Ureter (tissue), 1 donor: ENCODE results near the gene GAS6. TPM values are rescaled to one million over a fixed set of nuclear protein-coding genes. Genes with fewer than 3 reads are reported as not detected.
A peak's percentile ranks its signal among the peaks of the same experiment; 100 is the strongest.
"Not testable (repeated sequence)": the region's sequence is repeated elsewhere in the genome, so short reads cannot be mapped to it uniquely, and the experiment has no call there.

ENCODE experiments used
- DNase-seq: peaks from one replicate; pipeline ENCODE4 v3.0.0-alpha.2; 2020; ENCODE audit warnings: low spot score
- total RNA-seq: library from RNA; stranded (reverse); gene quantifications from one replicate; pipeline ENCODE4 v1.2.4, GENCODE V29; 2023
- donor health status: DM: yes; HTN: yes; CAD: no.

Gene GAS6
- total RNA-seq, 1 donor from 2014 or later, result 68.1 TPM

- DNase-seq, result not testable (repeated sequence)
Observed at GRCh38 chr13:113867913-113868312, 4.0 kb upstream of the GAS6 start.

DNA sequence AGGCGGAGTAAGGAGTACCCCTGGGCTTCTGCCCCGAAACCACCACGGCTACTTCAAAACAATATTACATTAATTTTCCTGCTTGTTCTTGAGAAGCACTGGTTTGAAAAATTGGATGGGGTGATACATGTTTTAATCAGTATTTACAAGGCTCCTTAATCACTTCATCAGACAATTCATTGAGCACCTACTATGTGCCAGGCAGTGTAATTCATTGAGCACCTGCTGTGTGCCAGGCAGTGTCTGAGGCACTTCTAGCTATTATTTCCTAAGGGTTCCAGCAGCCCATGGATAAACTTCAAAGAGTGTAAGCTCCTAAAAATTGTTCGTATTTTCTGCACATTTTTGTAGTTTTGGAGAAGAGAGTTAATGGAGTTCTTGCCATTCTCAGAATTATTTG is 1.6 kb upstream of the GAS6 start:
- no peak for DNase-seq

DNA sequence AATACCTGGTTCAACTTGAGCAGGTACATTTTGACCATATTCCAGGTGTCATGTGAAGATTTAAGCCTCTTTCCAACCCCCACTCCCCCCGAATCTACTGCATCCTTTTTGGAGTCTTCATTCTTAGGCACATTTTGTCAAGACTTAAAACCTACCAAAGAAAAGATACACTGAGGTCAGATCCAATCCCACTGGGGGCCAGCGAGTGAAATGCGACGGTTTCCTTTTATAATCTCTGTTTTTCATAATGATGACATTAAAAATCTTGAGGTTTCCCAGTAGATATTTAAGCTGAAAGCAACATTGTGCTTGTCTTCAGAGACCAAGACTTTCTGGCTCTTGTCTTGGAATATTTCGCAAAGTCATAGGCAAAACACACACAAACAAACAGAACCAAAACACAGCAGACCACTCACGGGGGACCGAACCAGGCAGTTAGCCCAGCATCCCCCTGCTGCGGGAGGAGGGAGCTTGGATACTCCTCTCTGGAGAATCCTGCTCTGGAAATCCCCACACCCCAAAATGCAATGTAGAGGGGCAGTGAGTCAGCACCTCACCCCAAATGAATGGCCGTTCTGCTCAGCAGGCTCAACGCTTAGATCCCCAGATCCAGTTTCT is 506 bp upstream of the GAS6 start:
- DNase-seq, result peak; percentile 39

- DNase-seq, result peak; percentile 73
Observed at GRCh38 chr13:113862931-113863523, 849 bp downstream of the GAS6 start.

DNA sequence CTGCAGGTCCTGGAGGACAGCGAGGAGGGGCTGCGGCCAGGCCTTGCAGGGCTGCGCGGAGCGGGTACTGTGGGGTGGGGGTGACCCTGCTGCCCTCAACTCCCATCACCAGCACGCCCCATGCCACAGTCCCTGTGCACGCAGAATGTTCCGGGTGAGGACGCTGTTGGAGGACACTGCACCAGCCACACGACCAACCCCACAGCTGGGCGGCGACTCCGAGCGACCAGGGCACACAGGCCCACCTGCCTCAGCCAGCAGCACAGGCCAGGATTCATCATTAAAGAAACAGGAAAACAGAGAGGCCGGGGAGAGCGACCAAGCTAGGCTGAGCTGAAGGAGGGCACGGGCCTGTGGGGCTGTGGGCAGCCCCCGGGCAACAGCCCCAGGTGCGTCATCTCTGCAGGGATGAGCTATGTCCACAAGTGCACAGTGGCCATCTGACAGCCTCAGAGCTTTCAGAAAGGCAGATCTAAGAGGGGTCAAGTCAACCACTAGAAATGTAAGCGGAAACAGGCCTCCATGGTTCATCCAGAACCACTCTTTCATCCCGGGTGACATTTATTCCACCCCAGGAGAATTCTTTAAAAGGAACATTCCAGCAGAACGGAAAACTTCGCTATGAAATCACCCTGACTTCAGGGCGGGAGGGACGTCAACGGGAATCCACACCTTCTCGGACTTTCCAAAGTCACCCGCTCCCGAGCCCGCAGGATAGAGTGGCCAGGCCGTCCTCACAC is 1.5 kb downstream of the GAS6 start:
- peak; percentile 45 for DNase-seq

DNA sequence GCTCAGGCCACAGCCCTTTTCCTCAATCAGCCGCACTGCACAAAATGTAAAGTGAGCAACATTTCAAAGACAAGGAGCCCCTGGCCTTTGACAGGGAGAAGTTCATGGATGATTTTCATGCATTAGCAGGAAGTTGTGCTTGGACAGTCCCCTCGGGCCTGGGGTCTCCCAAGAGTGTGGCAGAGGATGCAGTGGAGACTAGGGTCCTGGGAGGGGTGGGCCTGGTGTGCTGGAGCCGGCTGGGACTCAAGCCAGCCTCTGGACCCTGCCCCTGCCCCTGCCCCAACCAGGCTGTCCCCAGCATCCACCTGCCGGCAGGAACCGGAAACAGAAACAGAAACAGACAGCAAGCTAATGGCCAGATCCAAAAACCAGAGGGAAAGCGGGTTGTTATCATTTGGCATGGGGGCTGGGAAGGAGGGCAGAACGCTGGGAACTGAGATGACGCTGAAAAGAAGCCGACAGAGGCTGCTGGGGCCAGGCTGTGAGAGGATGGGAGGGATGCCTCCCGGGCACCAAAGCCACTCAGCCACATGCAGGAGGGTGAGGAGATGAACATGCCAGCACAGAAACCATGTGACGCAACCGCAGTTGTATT is 2.3 kb downstream of the GAS6 start:
- DNase-seq, result peak; percentile 39

GRCh38 chr13:113860665-113861432 is 3.0 kb downstream of the GAS6 start:
- peak; percentile 48 for DNase-seq

DNA sequence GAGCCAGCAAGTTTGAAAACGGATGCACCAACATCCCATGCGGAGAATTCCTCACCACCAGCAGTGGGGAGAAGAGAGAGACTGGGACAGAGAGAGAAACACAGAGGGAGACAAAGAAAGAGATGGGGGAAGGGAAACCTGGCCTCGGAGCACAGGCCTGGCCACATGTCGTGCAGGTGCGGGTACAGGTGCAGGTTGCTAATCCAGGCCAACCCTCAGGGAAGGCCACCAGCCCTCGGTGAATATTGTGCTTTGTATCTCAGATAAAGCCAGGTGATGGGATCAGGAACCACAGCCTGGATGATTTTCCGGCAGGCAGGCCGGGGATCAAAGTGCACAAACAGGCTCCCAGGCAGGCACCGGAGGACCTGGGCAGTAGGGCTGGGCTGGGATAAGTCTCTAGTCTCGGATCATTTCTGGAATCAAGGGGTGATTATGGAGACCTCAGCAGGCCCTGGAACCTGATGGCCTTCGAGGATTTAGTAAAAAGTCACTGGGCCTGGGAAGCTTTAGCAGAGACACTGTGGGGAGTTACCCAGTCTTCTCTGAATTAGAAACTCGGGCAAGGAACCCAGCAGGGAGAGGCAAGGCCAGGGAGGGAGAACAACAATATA is 3.7 kb downstream of the GAS6 start:
- peak; percentile 39 for DNase-seq

DNA sequence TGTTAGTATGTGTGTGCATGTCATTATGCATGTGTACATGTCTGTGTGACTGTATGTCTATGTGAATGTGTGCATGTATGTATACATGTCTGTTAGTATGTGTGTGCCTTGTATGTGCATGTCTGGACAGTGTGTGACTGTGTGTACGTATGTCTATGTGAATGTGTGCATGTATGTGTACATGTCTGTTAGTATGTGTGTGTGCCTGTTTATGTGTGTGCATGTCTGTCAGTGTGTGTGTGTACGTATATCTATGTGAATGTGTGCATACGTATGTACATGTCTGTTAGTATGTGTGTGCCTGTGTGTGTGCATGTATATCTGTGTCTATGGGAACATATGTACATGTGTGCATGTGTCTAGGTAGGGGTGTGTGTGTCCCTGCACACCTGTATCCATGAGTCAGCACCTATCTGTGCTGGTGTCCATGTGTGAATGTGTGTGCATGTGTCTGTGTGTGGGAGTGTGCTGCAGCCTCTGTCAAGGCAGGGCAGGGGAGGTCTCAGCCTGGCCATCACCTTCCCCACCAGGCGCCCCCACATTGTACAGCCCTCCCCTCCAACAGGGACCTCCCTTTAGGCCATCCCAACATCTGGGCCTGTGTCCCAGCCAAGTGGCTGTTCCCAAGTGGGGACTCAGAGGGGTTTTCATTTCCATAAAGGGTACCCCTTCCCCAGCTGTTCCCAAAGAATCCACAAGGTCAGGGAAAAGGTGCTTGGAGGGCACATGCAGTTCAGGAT is 4.4 kb downstream of the GAS6 start:
- peak; percentile 32 for DNase-seq

- DNase-seq, result peak; percentile 36
Observed at GRCh38 chr13:113857531-113858195, 6.2 kb downstream of the GAS6 start.

GRCh38 chr13:113856716-113857065 is 7.2 kb downstream of the GAS6 start:
- DNase-seq, result peak; percentile 44

DNA sequence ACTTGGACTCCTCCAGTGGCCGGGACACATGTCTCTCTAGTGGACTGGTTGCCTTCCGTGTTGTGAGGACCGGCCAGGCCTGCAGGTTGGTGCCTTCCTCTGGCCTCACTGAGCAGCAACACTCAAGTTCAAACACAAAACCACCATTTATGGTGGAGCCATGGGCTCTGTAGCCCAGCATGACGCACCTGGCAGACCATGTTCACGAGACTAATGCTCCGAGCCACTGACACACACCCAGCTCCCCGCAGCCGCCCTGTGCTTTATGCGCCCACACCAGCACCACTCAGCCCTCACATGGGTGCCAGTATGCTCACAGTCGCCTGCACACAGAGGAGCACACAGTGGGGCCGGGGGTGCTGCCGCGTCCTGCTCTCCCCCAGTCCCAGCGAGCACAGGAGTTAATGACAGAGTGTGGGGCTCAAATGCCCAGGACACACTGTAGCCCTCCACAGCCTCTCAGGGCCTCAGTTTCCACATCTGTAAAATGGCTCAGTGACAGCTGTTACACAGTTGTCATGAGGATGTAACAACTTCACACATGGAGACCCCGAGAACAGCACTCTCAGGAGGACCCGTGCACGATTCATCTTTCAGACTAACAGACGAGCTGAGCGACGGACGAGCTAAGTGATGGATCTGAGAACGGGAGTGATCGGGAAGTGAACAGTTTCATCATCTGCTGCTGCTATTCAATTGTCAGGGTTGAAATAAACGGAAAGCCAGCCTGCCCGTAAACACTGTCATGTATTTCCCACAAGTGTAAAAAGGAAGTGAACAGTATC is 7.8 kb downstream of the GAS6 start:
- DNase-seq, result peak; percentile 32

GRCh38 chr13:113855012-113855921 is 8.6 kb downstream of the GAS6 start:
- peak; percentile 44 for DNase-seq

GRCh38 chr13:113854238-113855011 is 9.5 kb downstream of the GAS6 start:
- peak; percentile 49 for DNase-seq

DNA sequence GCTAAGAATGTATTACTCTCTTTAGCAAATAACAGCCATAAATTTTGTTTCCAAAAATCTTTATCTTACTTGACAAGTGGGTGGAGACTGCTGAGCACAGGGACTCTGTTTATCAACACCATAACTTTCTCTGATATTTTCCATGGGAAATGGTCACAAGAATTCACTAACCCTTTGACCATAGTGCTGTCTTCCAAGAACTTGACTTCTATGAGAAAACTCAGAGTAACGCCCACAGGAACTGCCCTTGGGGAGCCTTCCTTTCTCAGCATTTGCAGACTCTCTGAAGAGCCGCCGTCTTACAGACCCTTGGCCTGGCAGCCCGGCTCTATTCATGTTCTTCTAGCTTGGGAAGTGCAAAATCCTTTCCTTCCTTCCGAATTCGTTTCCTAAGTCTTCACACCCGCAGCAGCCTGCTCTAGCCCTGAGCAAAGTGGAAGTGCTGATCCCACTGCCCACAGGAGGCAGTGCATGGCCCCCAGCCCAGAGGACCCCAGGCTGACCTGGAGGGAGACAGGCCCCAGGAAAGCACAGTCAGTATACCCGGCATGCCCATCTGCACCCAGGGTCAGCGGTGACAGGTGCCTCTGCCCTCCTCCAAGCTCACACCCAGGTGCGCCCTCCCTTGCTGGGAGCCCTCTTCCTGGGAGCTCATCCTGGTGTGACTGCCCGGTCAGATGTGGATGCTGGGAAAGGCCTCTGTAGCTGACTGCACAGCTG is 10.2 kb downstream of the GAS6 start:
- DNase-seq, result peak; percentile 41

DNA sequence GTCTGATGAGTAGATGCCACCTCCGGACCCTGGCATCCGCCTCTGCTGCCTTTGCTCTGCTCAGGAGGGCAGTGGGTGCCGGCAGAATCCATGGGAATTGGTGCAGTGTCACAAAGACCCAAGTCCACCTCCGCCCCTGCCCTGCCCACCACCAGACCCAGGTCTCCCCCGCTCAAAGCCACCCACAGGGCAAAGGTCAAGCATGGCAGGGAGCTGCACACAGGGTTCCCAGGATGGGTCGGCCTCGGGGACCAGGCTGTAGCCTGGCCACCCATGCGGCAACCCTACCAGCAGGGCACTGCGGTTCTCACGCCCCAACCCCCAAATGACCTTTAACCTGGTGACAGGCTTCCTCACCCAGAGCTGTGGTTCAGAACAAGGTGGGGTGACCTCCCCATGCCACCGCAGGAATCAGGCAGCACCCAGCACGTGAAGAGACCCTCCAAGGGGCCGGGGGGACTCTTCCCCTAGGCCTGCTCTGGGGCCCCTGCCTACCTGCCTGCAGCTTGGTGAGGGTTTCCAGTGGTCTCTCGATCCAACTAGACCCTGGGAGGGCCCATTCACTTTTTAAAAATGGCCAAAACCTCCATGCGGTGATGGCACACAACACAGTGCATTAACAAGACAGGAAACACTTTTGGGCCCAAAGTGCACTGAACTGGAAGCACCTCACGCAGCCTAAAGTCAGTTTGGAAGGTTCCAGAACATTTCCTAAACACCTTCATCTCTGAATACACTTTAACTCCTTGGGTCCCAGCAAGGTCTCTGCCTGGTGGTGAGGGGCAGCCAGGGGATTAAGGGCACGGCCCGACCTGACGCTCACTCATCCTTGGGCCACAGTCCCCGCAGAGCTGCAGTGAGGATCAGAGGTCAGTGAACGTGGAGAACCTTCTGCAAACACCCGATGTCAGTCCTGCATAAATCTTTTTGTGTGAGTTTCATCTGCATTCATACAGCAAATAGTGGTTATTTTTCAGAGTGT is 11.0 kb downstream of the GAS6 start:
- peak; percentile 41 for DNase-seq
